A549 (cell line): ENCODE results near the gene CPN1. TPM values are rescaled to one million over a fixed set of nuclear protein-coding genes. Genes with fewer than 3 reads are reported as not detected.
A peak's percentile ranks its signal among the peaks of the same experiment; 100 is the strongest.

Experiments used
- ATAC-seq, 2 experiments: fragments of 200-7000 bp in 1 of 2; fragments of >200 bp in 1 of 2; cut with Nextera tagmentation in 1 of 2; cut with Tn5 transposase in 1 of 2; 3 replicates each; pipeline versions ENCODE4 v1.8.0 to v1.9.1; 2018 to 2020; ENCODE audit warnings: mild to moderate bottlenecking in 1 of 2, moderate library complexity in 1 of 2
- CTCF ChIA-PET: fragments of 300-600 bp; sonication (Branson Sonifier 250); formaldehyde crosslinking; extraction: SDS; loops from one replicate; lab custom pipeline; 2021; ENCODE audit warnings: antibody characterized with exemption, inconsistent platforms; lab: Yijun Ruan, JAX
- POLR2A ChIA-PET: fragments of 350-600 bp; formaldehyde crosslinking; extraction: SDS; loops from one replicate; lab custom pipeline; 2021; ENCODE audit warnings: antibody characterized with exemption, inconsistent platforms; lab: Yijun Ruan, JAX
- DNase-seq, 2 experiments: peaks; one replicate each; pipeline versions ENCODE4 v3.0.0 to v3.0.0-alpha.2; 2011 to 2016; ENCODE audit warnings: low read depth in 1 of 2, low spot score in 1 of 2
- FAIRE-seq: peaks from 2 replicates; lab custom pipeline; 2011; peaks lifted over from hg19 to GRCh38; lab: Jason Lieb, UNC
- H3K27ac ChIP-seq, 2 experiments: fragments of >200 bp; sonication (Bioruptor Twin); formaldehyde crosslinking; 3 replicates each; pipeline ENCODE4 v1.5.1; 2016 to 2017
- H3K4me1 ChIP-seq: fragments of >200 bp; sonication (Bioruptor Twin); formaldehyde crosslinking; 3 replicates; pipeline ENCODE4 v1.6.1; 2016
- H3K4me2 ChIP-seq: fragments of >200 bp; sonication (Bioruptor Twin); formaldehyde crosslinking; 3 replicates; pipeline ENCODE4 v1.6.1; 2016
- H3K4me3 ChIP-seq: fragments of >200 bp; sonication (Bioruptor Twin); formaldehyde crosslinking; 3 replicates; pipeline ENCODE4 v1.5.1; 2016
- H3K9me3 ChIP-seq: fragments of >200 bp; sonication (Bioruptor Twin); formaldehyde crosslinking; 3 replicates; pipeline ENCODE4 v1.6.1; 2016
- CEBPB ChIP-seq, 2 experiments: fragments of >200 bp in 1 of 2; sonication (Bioruptor Twin) in 1 of 2; formaldehyde crosslinking in 1 of 2; IDR thresholded peaks; 2 replicates each; pipeline ENCODE4 v1.6.1; 2012 to 2016
- CHD4 ChIP-seq: fragments of 200-600 bp; sonication (generic); IDR thresholded peaks from 2 replicates; pipeline ENCODE4 v1.6.1; 2016; ENCODE audit warnings: antibody characterized with exemption, mild to moderate bottlenecking, borderline replicate concordance
- EHMT2 ChIP-seq: fragments of 200-600 bp; sonication (generic); IDR thresholded peaks from 2 replicates; pipeline ENCODE4 v1.6.1; 2016; ENCODE audit warnings: antibody characterized with exemption, low read depth, mild to moderate bottlenecking, moderate library complexity
- ESRRA ChIP-seq: fragments of 150-350 bp; IDR thresholded peaks from 2 replicates; pipeline ENCODE4 v1.6.1; 2014; ENCODE audit warnings: mild to moderate bottlenecking, low read length, borderline replicate concordance
- FOSL2 ChIP-seq, 2 experiments: fragments of 450-650 bp in 1 of 2; fragments of >200 bp in 1 of 2; sonication (Bioruptor Twin) in 1 of 2; formaldehyde crosslinking; IDR thresholded peaks; 2 replicates each; pipeline versions ENCODE4 v1.5.0 to v1.6.1; 2016 to 2020; ENCODE audit warnings: mild to moderate bottlenecking in 1 of 2, moderate library complexity in 1 of 2
- FOXS1 ChIP-seq: fragments of 250-450 bp; sonication (Bioruptor Pico); IDR thresholded peaks from 2 replicates; pipeline ENCODE4 v1.5.0; 2020; ENCODE audit warnings: mild to moderate bottlenecking, moderate library complexity
- GATA3 ChIP-seq: IDR thresholded peaks from 2 replicates; pipeline ENCODE4 v1.6.1; 2012; ENCODE audit warnings: borderline replicate concordance
- HDAC2 ChIP-seq: fragments of 200-600 bp; sonication (generic); IDR thresholded peaks from 2 replicates; pipeline ENCODE4 v1.6.1; 2016
- JUNB ChIP-seq: fragments of >200 bp; sonication (Bioruptor Twin); formaldehyde crosslinking; IDR thresholded peaks from 2 replicates; pipeline ENCODE4 v1.6.1; 2016
- KDM5A ChIP-seq: fragments of 200-600 bp; sonication (generic); IDR thresholded peaks from 2 replicates; pipeline ENCODE4 v1.6.1; 2016; ENCODE audit warnings: antibody characterized with exemption, mild to moderate bottlenecking
- MAZ ChIP-seq: fragments of 150-350 bp; IDR thresholded peaks from 2 replicates; pipeline ENCODE4 v1.6.1; 2014; ENCODE audit warnings: antibody characterized with exemption, low read depth, low read length, borderline replicate concordance
- POLR2AphosphoS2 ChIP-seq: conservative IDR thresholded peaks from 2 replicates; pipeline ENCODE4 v1.6.1; 2012; ENCODE audit warnings: low read length, improper control_type of control experiment, inconsistent platforms
- RAD21 ChIP-seq, 2 experiments: fragments of >200 bp in 1 of 2; sonication (Bioruptor Twin) in 1 of 2; formaldehyde crosslinking in 1 of 2; IDR thresholded peaks in 1 of 2; conservative IDR thresholded peaks in 1 of 2; 2 replicates in 1 of 2; 3 replicates in 1 of 2; pipeline ENCODE4 v1.6.1; 2012 to 2018; ENCODE audit warnings: inconsistent platforms in 1 of 2
- RCOR1 ChIP-seq: fragments of 150-350 bp; IDR thresholded peaks from 2 replicates; pipeline ENCODE4 v1.6.1; 2014; ENCODE audit warnings: antibody characterized with exemption, low read length, low read depth
- RFX5 ChIP-seq: fragments of 450-650 bp; IDR thresholded peaks from 2 replicates; pipeline ENCODE4 v1.7.1; 2014; ENCODE audit warnings: antibody characterized with exemption, mild to moderate bottlenecking, moderate library complexity
- SREBF2 ChIP-seq: fragments of 450-650 bp; IDR thresholded peaks from 2 replicates; pipeline ENCODE4 v1.6.1; 2014; ENCODE audit warnings: mild to moderate bottlenecking, moderate library complexity
- ZC3H11A ChIP-seq: fragments of 450-650 bp; IDR thresholded peaks from 2 replicates; pipeline ENCODE4 v1.6.1; 2014; ENCODE audit warnings: antibody characterized with exemption, mild to moderate bottlenecking
- ZSCAN20 ChIP-seq: fragments of 250-450 bp; sonication (Bioruptor Pico); IDR thresholded peaks from 2 replicates; pipeline ENCODE4 v1.8.0; 2022; ENCODE audit warnings: mild to moderate bottlenecking, moderate library complexity
- WGBS: methylation state at CpG from one replicate; pipeline ENCODE4 v1.1.6; 2017; ENCODE audit errors: missing lambda C conversion rate; 5-methylcytosine and 5-hydroxymethylcytosine counted together
- polyA plus RNA-seq, 4 experiments: library from polyadenylated mRNA; depleted of rRNA in 3 of 4; stranded (reverse); fragments of >200 nt; fragmentation: RNase III in 1 of 4; extraction: RNeasy Plus Mini Kit Qiagen cat#74134 plus additional on column Dnase treatment in 1 of 4; gene quantifications; 2 replicates in 3 of 4; 3 replicates in 1 of 4; pipeline ENCODE4 v1.2.3, GENCODE V29; 2011 to 2017
- TF ChIP-seq, protein P1 (sequence below): IDR thresholded peaks from 2 replicates; pipeline ENCODE4 v1.6.1; 2012
- TF ChIP-seq, protein P2 (sequence below): fragments of >200 bp; sonication (Bioruptor Twin); formaldehyde crosslinking; IDR thresholded peaks from 3 replicates; pipeline ENCODE4 v1.6.1; 2016
- TF ChIP-seq, protein P3 (sequence below): fragments of >200 bp; sonication (Bioruptor Twin); formaldehyde crosslinking; IDR thresholded peaks from 2 replicates; pipeline ENCODE4 v1.6.1; 2016
- TF ChIP-seq, protein P4 (sequence below): fragments of 450-650 bp; IDR thresholded peaks from 2 replicates; pipeline ENCODE4 v1.6.1; 2014; ENCODE audit warnings: antibody characterized with exemption

Gene CPN1
- polyA plus RNA-seq, 2 of the 4 experiments (the other 2 are of a cell fraction): 0.52 to 3.2 TPM

DNA sequence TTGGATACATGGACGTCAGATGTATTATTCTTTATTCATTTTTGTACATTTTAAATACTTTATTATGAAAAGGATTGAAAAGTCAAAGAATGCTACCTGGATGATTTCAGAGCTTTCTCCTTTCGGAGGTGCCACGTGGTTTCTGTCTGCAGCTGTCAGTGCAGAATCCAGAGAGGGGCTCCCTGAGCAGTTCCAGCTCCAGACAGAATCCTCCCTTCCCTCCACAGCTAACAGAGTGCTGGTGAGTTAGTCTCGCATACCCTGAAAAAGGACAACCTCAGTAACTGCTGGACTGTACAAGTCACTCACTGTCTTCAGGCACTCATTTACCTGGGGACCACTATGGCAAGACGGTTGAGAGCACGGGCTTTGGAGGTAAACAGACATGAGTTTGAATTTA lies 82.8 kb downstream of the CPN1 start (continued):
- TF ChIP-seq ZC3H11A (no peak), GATA3 (no peak), KDM5A (no peak), RCOR1 (no peak), EHMT2 (no peak)
- TF ChIP-seq, protein P1, sequence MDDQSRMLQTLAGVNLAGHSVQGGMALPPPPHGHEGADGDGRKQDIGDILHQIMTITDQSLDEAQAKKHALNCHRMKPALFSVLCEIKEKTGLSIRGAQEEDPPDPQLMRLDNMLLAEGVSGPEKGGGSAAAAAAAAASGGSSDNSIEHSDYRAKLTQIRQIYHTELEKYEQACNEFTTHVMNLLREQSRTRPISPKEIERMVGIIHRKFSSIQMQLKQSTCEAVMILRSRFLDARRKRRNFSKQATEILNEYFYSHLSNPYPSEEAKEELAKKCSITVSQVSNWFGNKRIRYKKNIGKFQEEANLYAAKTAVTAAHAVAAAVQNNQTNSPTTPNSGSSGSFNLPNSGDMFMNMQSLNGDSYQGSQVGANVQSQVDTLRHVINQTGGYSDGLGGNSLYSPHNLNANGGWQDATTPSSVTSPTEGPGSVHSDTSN: no peak
- TF ChIP-seq, all 56 proteins: peak for 0

DNA sequence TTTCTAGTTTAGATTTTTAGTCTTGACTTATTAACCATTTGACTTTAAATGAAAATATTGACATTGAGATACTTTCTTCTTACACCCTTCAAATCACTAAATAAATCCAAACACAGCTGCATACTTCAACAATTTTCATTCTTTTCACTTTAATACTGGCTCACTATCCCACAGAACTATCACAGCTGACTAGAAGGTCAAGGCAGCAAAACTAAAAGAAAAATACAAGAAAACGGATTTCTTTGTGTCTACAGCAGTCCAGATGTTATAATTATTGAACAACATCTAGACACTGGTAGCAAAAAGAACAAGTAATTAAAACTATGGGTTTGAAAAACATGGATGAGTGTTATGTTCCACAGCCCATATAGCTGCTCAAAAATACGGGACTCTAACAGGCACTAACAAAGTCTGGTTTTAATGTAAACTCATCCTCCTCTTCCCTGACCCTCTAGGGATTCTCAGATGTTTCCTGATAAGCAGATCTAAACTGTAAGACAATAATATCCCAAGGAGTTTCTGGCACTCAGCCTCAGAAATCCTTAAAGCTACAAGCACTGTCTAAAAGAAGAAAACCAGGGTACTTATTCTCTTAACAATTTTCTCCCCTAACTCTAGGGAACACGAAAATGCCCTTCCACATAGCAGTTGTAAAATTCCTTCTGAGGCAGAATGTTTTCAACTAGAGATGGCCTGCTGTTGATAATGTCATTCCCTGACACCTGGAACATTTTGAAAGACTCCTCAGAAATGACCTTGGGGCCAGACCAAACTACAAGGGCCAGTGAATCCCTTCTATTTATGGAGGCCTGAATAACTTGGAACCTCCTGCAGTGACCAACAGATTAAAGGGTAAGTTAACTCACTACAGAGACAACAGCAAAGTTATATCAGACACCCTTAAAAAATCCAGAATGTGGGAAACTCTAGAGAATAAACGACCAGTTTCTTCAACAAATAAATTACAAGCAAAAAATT lies 84.7 kb downstream of the CPN1 start:
- Histone ChIP-seq H3K9me3 (no peaks in the 10 kb centered on the region), H3K4me3 (no peak overlapping the region)
- DNase-seq: no peak
- WGBS: 25% methylated on average over 4 of the region's 4 CpGs
- TF ChIP-seq GATA3: peak; percentile 45; the same call in 1 of the 2 replicates
- TF ChIP-seq, protein P2, sequence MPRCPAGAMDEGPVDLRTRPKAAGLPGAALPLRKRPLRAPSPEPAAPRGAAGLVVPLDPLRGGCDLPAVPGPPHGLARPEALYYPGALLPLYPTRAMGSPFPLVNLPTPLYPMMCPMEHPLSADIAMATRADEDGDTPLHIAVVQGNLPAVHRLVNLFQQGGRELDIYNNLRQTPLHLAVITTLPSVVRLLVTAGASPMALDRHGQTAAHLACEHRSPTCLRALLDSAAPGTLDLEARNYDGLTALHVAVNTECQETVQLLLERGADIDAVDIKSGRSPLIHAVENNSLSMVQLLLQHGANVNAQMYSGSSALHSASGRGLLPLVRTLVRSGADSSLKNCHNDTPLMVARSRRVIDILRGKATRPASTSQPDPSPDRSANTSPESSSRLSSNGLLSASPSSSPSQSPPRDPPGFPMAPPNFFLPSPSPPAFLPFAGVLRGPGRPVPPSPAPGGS: no peak
- TF ChIP-seq, all 56 proteins: peak for 1
- H3K4me2 ChIP-seq: peak overlapping the region; percentile 59
- peaks cover 26% of the 10 kb centered on the region for H3K4me1 ChIP-seq
- H3K27ac ChIP-seq: peak overlapping the region; percentile 18 to 65; a peak in 4 of 6 replicates
- ChIA-PET CTCF (interaction anchor here (1.0 to 1.2 kb wide), 3 partner anchors 11 to 152 kb away, joined by 3 to 4 read pairs (median 3); partner anchors contain the start of gene DNMBP), POLR2A (interaction anchor here (0.7 to 1.7 kb wide), 2 partner anchors 9 to 22 kb away, joined by 5 to 6 read pairs; no protein-coding TSS in a partner anchor)
- FAIRE-seq (no peak), ATAC-seq (peak in 1 of 2 experiments; percentile 49; a peak in 3 of 6 replicates)

DNA sequence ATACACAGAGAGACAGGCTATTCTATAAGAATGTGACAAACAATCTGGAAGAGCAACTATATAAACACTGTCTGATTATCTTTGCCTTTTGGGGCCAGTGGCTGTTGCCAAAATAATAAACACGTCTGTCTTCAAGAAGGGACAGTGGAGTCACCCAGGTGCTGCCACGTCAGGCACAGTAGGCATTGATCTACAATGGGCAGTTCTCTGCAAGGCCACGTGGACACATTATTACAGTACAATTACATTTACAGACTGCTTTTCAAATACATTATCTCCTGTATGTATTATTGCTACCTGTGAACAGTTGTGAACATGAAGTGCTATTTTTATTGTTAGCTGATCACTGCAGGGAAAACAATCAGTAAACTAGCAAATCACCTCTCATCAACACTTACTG lies 86.0 kb downstream of the CPN1 start:
- Histone ChIP-seq H3K4me1 (peaks cover 24% of the 10 kb centered on the region), H3K9me3 (no peaks in the 10 kb centered on the region), H3K4me2 (no peak overlapping the region), H3K4me3 (no peak overlapping the region), H3K27ac (no peak overlapping the region)
- 93% methylated on average over 3 of the region's 3 CpGs for WGBS
- POLR2A ChIA-PET: no interaction called here
- CTCF ChIA-PET: interaction anchor here (1.0 to 2.7 kb wide), 6 partner anchors 10 to 89 kb away, joined by 3 to 12 read pairs (median 4); partner anchors contain the start of gene DNMBP
- TF ChIP-seq, protein P2: no peak
- TF ChIP-seq GATA3 (no peak), EHMT2 (no peak), CEBPB (IDR thresholded peaks at IDR 0.05) (no peak), ESRRA (no peak), FOSL2 (IDR thresholded peaks at IDR 0.05) (no peak), FOSL2 (CRISPR knock-in tag; IDR thresholded peaks at IDR 0.05) (no peak), RFX5 (no peak), MAZ (no peak), RAD21 (conservative IDR thresholded peaks at IDR 0.05 in 1 of 2, IDR thresholded peaks at IDR 0.05 in 1 of 2) (no peak), JUNB (no peak), SREBF2 (no peak), ZSCAN20 (CRISPR knock-in tag) (no peak), FOXS1 (no peak), CHD4 (no peak), HDAC2 (no peak), POLR2AphosphoS2 (no peak)
- TF ChIP-seq, protein P1: no peak
- TF ChIP-seq, protein P3, sequence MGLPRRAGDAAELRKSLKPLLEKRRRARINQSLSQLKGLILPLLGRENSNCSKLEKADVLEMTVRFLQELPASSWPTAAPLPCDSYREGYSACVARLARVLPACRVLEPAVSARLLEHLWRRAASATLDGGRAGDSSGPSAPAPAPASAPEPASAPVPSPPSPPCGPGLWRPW: no peak
- TF ChIP-seq, protein P4, sequence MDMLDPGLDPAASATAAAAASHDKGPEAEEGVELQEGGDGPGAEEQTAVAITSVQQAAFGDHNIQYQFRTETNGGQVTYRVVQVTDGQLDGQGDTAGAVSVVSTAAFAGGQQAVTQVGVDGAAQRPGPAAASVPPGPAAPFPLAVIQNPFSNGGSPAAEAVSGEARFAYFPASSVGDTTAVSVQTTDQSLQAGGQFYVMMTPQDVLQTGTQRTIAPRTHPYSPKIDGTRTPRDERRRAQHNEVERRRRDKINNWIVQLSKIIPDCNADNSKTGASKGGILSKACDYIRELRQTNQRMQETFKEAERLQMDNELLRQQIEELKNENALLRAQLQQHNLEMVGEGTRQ: no peak
- no peak for FAIRE-seq
- DNase-seq: no peak
- no peak for ATAC-seq
